GM12891 (cell line): ENCODE results near the gene ARHGAP40.

ENCODE experiments used
- DNase-seq: peaks from one replicate; pipeline ENCODE4 v3.0.0; 2011; ENCODE audit warnings: low spot score; ENCODE audit not compliant: insufficient read length
- FAIRE-seq: peaks from 2 replicates; lab custom pipeline; 2011; peaks lifted over from hg19 to GRCh38; lab: Jason Lieb, UNC
- PAX5 ChIP-seq: IDR thresholded peaks from 2 replicates; pipeline ENCODE4 v1.6.1; 2011; ENCODE audit warnings: low read length, moderate library complexity, mild to moderate bottlenecking; ENCODE audit not compliant: insufficient read depth, severe bottlenecking
- POLR2A ChIP-seq: IDR thresholded peaks from 2 replicates; pipeline ENCODE4 v1.6.1; 2011; ENCODE audit warnings: low read depth, low read length, control low read depth
- POLR2AphosphoS5 ChIP-seq: IDR thresholded peaks from 2 replicates; pipeline ENCODE4 v1.6.1; 2011; ENCODE audit warnings: low read depth, low read length, control low read depth
- POU2F2 ChIP-seq: IDR thresholded peaks from 2 replicates; pipeline ENCODE4 v1.6.1; 2011; ENCODE audit warnings: low read depth, mild to moderate bottlenecking, control low read depth, low read length, moderate library complexity
- SPI1 ChIP-seq: IDR thresholded peaks from 2 replicates; pipeline ENCODE4 v1.6.1; 2011; ENCODE audit warnings: low read depth, low read length, control low read depth
- TAF1 ChIP-seq: IDR thresholded peaks from 2 replicates; pipeline ENCODE4 v1.6.1; 2011; ENCODE audit warnings: low read depth, low read length, control low read depth

Gene ARHGAP40

GRCh38 chr20:38628580-38629470 lies 27.2 kb downstream of the ARHGAP40 start:
- TF ChIP-seq SPI1: no peak
- no peak for TF ChIP-seq PAX5
- no peak for TF ChIP-seq POLR2A
- TF ChIP-seq TAF1: no peak
- TF ChIP-seq POU2F2: no peak
- no peak for TF ChIP-seq POLR2AphosphoS5
- DNase-seq (no peak), FAIRE-seq (no peak)

DNA sequence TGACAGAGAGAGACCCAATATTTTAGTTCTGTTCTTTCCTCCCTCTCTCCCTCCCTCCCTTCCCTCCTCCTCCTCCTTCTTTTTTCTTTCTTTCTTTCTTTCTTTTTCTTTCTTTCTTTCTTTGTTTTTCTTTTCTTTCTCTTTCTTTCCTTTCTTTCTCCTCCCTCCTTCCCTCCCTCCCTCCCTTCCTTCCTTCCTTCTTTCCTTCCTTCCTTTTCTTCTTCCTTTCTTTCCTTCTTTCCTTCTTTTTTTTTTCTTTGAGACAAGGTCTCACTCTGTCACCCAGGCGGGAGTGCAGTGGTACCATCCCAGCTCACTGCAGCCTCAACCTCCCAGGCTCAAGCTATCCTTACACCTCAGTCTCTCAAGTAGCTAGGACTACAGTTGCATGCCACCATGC lies 28.4 kb downstream of the ARHGAP40 start:
- FAIRE-seq: no peak
- no peak for TF ChIP-seq POLR2A
- TF ChIP-seq POLR2AphosphoS5: no peak
- no peak for TF ChIP-seq PAX5
- TF ChIP-seq SPI1: no peak
- TF ChIP-seq POU2F2: no peak
- no peak for TF ChIP-seq TAF1
- DNase-seq: no peak

DNA sequence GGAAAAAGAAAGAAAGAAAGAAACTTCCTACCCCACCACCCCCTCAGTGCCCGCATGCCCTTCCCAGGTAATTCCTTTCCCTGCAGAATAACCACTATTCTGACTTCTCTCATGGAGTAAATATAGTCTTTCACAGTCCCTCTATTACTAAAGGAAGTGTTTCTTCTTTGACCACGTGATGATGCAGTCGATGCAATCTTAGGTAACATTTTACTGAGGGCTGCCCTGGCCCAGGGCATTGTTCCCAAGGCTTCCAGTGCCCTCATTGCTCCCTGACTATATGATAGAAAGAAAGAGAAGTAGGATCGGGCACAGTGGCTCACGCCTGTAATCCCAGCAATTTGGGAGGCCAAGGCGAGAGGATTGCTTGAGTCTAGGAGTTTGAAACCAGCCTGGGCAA lies 29.1 kb downstream of the ARHGAP40 start:
- TF ChIP-seq SPI1 (no peak), PAX5 (no peak), POU2F2 (no peak), POLR2A (no peak), POLR2AphosphoS5 (no peak), TAF1 (no peak)
- FAIRE-seq (no peak), DNase-seq (no peak)

DNA sequence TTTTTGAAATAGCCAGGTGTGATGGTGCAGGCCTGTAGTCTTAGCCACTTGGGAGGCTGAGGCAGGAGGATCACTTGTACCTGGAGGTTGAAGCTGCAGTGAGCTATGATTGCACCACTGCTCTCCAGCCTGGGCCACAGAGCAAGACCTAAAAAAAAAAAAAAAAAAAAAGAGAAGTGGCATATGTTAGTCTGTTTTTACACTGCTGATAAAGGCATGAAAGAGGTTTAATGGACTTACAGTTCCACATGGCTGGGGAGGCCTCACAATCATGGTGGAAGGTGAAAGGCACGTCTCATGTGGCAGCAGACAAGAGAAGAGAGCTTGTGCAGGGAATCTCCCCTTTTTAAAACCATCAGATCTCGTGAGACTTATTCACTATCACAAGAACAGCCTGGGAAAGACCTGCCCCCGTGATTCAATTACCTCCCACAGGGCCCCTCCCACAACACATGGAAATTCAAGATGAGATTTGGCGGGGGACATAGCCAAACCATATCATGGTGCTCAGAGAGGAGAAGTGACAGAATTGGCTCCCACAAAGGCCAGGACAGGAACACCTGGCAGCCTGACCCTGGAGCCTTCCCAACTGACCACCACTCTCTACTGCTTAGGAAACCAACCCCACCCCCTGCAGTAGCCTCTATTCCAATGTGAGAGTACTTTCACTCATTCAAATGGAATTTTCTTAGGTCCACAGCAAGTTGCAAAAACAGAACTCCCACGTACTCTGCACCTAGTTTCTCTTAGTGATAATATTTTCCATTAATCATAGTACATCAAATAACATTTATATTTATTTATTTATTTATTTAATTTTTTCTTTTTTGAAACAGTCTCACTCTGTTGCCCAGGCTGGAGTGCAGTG lies 29.8 kb downstream of the ARHGAP40 start:
- FAIRE-seq (no peak), DNase-seq (no peak)
- TF ChIP-seq POU2F2: no peak
- TF ChIP-seq TAF1: no peak
- TF ChIP-seq SPI1: no peak
- TF ChIP-seq PAX5: no peak
- no peak for TF ChIP-seq POLR2AphosphoS5
- TF ChIP-seq POLR2A: no peak

DNA sequence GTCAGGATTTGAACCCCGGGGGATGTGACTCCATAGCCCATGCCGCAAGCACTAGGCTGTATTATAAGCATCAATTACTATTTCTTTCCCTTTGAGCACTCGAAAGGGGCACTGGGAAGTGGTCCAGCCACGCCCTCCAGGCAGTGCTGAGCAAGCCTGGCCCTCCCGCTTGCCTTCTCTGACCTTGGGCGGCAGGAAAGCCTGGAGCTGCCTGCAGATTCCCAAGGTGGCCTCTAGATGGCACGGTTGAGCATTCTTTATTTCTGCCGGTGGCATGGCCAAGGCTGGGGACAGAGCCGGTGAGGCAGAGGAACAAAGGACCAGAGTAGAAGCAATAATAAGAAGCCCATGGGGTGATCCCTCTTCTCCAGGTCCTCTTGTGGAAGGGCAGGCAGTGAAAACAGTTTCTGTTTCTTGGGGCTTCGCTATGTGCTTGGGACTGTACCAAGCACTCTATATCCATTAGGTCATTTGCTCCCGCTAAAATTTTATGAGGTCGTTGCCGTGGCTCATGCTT lies 32.0 kb downstream of the ARHGAP40 start:
- DNase-seq (peak; percentile 73), FAIRE-seq (peak; percentile 86)
- no peak for TF ChIP-seq TAF1
- no peak for TF ChIP-seq POU2F2
- TF ChIP-seq PAX5: no peak
- TF ChIP-seq POLR2A: no peak
- TF ChIP-seq POLR2AphosphoS5: no peak
- no peak for TF ChIP-seq SPI1

GRCh38 chr20:38635721-38636288 lies 34.2 kb downstream of the ARHGAP40 start:
- FAIRE-seq (peak; percentile 23), DNase-seq (no peak)
- TF ChIP-seq PAX5 (no peak), POLR2AphosphoS5 (no peak), POU2F2 (no peak), POLR2A (no peak), TAF1 (no peak), SPI1 (no peak)

DNA sequence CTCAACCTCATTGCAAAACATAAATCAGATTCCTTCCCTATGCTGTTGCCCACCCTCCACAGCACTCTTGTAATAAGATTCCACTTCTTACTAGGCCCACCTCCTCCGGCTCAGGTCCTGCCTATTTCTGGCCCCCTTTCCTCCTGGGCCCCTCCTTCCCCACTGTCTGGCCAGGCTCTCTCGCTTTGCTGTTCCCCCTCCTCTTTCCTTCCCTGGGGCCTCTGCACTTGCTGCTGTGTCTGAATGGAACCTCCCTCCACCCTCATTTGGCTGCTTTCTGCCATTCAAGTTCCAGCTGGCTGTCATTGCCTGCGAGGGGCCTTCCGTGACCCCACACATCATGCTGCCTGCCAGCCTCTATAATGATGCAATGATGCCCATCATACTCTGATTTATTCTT lies 38.9 kb downstream of the ARHGAP40 start:
- TF ChIP-seq PAX5: no peak
- TF ChIP-seq POLR2A: no peak
- no peak for TF ChIP-seq TAF1
- no peak for TF ChIP-seq SPI1
- no peak for TF ChIP-seq POLR2AphosphoS5
- FAIRE-seq: no peak
- DNase-seq: no peak

- FAIRE-seq: no peak
- no peak for DNase-seq
- TF ChIP-seq SPI1: no peak
- no peak for TF ChIP-seq PAX5
These were observed 40.9 kb downstream of the ARHGAP40 start for GRCh38 chr20:38642498-38642897.
